GM12891 (cell line): Measurements from ENCODE around the gene C10orf95.

Source experiments
- POLR2A ChIP-seq: IDR thresholded peaks from 2 replicates; pipeline ENCODE4 v1.6.1; 2011; ENCODE audit warnings: low read depth, low read length, control low read depth
- POLR2AphosphoS5 ChIP-seq: IDR thresholded peaks from 2 replicates; pipeline ENCODE4 v1.6.1; 2011; ENCODE audit warnings: low read depth, low read length, control low read depth
- TAF1 ChIP-seq: IDR thresholded peaks from 2 replicates; pipeline ENCODE4 v1.6.1; 2011; ENCODE audit warnings: low read depth, low read length, control low read depth

DNA sequence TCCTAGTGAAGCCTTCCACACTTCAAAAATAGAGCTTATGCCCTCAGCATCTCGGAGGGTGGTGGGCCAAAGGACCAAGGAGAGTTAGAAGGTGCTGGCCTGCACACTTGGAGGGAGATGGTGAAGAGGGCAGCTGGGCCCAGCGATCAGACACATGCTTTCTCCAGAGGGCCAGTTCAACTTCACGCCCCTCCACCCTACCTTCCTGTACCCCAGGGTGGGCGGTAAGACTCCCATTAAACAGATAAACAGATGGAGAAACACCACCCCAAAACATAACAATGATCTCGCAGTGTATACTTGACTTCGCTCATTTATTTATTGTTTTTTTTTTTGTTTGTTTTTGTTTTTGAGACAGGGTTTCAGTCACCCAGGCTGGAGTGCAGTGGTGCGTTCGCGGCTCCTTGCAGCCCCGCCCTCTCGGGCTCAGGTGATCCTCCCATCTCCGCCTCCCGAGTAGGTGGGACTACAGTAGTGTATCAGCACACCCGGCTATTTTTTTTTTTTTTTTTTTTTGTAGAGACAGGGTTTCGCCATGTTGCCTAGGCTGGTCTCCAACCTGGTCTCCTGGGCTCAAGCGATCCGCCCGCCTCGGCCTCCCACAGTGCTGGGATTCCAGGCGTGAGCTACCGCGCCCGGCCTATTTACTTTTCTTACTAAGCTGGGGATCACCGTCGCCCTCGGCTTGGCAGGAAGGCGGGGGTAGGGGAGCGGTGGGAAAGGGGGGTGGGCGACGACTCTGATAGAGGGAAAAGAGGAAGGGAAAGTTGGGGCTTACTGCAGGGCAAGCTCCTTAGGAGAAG is 1.8 kb downstream of the C10orf95 start:
- TF ChIP-seq POLR2A (no peak), TAF1 (no peak), POLR2AphosphoS5 (no peak)
